C4-2B (cell line): ENCODE measurements around the gene NPAS3.

Experiments used
- CTCF ChIP-seq: fragments of 450-650 bp; conservative IDR thresholded peaks from 2 replicates; pipeline ENCODE4 v1.5.1; 2017; ENCODE audit warnings: mild to moderate bottlenecking
- ZFX ChIP-seq: fragments of 450-650 bp; IDR thresholded peaks from 2 replicates; pipeline ENCODE4 v1.6.1; 2017

- TF ChIP-seq CTCF (no peak), ZFX (no peak)
These were observed 123.1 kb downstream of the NPAS3 start for GRCh38 chr14:33061667-33062325.
